CD4-positive, alpha-beta T cell treated with Interleukin-1 beta for 1 hour (primary cell): ENCODE measurements around the gene PDZRN3.

Source experiments
- DNase-seq, 2 donors: peaks; one replicate each; pipeline ENCODE4 v3.0.0-alpha.2; 2020 to 2022

Gene PDZRN3

DNA sequence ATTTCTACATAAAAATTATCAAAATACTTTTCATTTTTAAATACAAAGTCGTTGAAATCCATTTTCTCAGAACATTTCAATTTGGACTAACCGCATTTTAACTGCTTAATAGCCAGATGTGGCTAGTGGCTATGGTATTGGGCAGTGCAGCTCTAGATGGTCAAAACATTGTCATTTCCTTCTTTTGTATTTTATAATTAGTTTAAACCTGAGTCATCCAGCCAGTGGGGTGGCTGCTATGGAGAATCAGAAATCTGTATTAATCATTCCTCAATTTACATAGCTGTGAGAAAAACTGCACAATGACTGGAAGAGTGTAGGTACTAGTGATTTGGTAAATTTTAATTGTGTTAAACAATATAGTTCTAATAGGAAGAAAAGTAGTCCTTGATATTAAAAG lies 245.3 kb downstream of the PDZRN3 start:
- DNase-seq: no peak

DNA sequence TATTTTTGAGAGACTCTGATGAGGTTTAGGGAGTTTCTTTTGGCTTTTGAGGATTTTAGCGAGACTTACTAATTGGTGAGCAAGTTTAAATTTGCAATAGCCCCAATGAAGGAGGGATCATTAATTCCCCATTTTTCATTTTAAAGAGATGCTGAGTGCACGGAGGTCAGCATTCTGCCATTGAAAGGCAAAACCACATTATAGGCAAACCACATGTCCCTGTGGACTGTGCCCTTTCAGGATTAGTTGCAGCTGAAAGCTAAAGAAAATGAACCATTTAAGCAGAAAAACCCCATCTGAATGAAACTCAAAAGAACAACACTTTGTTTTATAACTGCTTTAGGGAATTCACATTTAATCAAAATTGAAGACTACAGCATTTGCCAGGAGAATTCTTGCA lies 246.5 kb downstream of the PDZRN3 start:
- DNase-seq: no peak

DNA sequence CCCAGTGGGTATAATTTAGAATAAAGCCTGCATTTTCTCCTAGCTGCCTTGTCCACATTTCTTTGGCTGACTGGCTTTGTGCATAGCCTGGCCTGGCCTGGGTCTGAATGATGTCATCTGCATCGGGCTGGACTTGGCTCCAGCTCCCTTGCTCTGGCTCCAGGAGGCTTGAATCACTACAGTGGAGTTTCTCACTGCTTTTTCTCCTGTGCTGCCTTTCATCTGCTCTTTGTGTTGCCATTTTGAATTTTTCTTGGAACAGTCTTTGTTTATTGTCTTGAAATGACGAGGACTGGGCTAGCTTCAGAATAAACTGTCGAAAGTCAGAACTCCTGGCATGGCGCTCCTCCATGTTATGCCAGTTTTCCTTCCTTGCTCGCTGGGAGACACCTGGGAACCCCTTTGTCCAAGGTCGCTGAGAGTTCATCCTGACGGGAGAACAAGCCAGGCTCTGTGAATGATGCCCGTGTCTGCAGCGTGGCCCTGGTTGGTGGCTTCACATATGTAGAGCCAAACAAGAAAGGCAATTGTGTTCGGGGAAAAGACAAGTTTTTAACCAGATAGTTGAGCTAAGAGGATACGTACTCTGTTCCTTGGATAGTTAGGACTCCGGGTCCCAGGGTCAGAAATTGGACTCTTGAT lies 258.9 kb downstream of the PDZRN3 start:
- no peak for DNase-seq

DNA sequence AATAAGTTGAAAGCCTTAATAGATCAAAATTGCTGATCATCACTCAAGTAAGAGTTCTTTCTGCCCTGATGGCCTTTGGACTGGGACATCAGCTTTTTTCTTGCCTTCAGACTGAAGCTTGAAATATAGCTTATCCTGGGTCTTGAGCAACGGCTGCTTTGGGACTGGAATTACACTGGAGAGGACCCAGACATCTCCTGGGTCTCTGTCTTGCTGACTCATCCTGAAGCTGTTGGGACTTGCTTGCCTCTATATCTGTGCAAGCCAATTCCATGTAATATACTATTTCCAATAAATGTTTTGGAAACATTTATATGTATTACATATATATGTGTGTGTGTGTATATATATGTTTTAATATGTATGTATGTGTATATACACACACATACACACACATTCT lies 260.2 kb downstream of the PDZRN3 start:
- DNase-seq: no peak

DNA sequence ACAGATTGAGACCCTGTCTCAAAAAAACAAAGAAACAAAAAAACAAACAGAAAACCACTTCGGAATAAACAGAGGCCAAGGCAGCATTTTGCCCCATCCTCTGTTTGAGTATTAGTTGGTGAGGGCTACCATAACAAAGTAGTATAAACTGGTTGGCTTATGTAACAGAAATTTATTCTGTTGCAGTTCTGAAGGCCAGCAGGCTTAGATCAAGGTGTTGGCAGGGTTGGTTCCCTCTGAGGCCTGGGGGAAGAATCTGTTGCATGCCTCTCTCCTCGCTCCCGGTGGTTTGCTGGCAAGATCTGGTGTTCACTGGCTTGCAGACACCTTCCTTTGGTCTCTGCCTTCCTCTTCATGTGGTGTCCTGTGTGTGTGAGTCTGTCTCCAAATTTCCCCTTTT lies 261.6 kb downstream of the PDZRN3 start:
- DNase-seq: no peak

DNA sequence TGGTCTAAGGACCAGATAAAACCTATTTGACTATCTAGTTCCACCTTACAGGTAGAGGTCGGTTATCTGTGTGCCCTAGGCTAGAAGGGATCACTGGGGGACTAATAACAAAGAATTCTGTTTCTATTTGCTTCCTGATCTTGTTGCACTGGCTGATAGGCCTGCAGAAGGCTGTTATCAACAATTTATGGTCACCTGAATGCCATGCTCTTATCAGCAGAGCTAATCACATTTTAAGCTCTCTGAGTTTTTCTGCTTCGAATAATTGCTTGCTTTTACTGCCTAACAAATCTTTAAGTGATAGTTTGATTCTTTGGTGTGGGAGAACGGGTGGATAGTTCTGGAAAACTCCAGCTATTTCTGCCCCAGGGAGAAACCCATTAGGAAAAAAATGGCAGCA lies 263.1 kb downstream of the PDZRN3 start:
- DNase-seq: no peak

DNA sequence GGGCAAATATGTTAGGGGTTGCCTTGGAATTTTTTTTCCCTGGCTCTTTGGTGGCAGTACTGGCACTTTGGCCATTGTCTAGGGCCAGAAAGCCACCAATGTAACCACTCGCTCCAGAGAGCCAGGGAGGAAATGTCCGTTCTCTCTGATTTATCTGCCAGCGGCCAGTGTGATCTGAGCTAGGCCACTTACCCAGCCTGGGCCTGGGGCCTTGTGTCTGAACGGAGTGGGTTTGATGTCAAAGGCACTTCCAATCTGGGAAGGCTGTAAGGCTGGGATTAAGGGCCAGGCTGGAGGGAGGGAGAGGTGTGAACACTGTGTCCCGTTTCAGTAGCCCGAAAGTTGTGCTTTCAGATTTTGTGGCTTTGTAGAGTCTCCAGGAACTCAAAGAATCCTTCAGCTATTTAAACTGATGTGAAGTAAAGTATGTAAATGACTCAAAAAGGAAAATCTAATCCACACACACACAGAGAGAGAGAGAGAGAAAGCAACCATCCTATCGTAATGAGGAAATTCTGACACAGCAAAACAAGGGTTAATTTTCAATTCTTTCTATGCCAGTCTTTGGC lies 271.0 kb downstream of the PDZRN3 start:
- DNase-seq: no peak

DNA sequence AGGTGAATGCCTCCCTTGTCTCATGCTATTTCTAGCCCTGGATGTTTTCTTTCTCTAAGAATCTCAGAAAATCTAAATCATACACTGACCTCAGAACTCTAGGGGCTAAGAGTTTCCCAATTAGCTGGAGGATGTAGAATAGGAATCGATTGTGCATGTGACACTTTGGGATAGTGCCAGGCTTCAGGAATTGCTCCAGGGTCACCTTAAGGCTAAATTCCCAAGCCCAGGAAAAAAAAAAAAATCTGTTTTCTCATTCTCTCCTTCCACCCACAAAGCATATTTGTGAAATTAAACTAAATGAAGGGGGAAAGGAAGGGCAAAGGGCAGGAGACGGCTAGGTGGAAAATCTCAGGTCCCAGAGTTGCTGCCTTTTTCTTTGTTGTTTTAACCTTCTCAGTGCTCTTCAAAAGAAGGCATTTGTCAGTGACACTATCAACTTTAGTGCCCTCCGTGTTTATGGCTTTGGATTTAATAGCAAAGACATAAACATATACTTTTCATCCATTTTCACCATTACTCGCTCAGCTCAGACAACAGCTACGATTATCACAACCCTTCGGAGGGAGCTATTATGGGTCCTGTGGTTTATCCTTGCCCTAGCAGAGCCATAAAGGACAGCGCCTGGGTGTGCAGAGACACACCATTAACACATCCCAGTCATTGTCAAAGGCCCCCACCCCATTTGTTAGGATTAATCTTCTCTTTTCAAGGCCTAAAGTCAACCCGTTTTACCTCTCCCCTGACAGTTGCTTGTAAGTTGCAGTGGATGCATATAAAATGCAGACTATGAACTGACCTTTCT lies 271.7 kb downstream of the PDZRN3 start:
- no peak for DNase-seq

DNA sequence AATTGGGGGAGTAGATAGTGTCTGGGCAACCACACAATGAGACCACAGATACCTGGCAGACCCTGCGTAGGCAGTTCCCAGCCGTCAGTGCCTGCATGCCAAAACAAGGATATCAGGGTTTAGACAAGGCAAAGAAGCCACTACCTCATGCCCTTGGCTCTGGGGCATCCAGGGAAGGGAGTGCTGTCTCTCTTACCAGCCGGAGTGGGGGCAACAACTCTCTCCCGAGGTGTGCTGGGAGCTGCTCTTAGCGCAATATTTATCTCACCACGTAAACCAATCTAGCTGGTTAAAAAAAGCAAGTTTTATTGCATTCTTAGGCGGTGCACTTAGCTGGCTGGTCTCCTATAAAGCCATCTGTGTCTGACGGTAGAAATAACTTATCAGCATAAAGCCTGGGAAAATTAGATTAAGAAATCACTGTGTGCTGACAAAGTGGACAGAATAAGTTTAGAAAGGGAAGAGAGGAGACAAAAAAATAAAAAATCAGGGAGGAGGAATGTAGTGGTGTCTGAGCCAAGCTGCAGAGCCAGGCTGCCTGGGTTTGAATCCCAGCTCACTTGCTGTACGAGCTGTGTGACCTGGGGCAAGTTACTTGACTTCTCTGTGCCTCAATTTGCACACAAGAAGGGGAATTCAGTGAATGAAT lies 273.2 kb downstream of the PDZRN3 start:
- DNase-seq: no peak

DNA sequence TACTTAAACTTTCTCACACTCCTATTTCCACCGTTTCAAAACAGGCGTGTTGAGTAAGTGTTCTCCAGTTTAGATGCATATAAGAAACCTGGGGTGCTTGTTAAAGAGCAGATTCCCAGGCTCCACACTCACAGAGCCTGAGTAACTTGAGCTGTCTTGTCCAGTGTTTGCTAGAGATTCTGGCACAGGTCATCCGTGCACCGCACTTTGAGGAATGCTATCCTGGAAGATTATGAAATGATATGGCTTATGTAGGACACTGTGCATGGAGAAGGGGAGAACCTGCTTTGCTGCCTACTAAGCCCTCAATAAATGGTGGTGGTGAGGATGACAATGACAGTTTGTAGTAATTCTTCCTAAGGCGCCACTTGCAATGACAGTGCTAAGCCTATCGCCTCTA lies 273.7 kb downstream of the PDZRN3 start:
- no peak for DNase-seq

DNA sequence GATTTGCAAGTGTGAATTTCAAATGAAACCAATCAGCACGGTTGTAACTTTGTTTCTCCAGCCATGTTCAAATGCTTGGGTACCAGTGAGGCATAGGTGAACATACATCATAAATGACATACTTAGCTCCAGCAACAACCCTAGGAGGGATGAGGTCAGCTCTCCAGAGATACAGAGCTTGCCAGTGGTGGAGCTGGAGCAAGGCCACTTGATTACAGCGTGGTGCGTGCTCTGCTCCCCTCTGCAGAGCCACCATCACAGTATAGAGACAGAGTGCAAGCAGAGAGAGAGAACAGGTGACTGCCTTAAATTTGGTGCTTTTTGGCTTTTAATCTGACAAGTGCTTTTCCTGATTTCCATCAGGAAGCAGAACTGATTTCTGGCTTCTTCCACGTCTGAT lies 275.1 kb downstream of the PDZRN3 start:
- DNase-seq: no peak

DNA sequence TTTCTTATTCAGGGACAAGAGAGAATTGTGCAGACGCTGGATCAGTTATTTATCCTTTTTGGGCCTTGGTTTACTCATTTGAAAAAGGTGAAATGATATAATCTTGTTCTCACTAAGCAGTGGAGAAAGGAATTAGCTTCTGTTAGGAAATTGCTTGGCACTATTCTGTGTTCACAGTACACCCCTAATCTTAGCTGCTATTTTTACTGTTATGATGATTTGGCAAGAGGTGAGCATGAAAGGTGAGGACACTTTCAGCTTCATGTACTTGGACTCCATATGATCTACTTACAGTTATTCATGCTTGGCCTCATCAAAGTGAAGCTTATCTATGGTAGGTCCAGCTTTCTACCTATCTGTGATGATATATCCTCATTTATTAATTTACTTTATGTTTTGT lies 282.7 kb downstream of the PDZRN3 start:
- DNase-seq: no peak

DNA sequence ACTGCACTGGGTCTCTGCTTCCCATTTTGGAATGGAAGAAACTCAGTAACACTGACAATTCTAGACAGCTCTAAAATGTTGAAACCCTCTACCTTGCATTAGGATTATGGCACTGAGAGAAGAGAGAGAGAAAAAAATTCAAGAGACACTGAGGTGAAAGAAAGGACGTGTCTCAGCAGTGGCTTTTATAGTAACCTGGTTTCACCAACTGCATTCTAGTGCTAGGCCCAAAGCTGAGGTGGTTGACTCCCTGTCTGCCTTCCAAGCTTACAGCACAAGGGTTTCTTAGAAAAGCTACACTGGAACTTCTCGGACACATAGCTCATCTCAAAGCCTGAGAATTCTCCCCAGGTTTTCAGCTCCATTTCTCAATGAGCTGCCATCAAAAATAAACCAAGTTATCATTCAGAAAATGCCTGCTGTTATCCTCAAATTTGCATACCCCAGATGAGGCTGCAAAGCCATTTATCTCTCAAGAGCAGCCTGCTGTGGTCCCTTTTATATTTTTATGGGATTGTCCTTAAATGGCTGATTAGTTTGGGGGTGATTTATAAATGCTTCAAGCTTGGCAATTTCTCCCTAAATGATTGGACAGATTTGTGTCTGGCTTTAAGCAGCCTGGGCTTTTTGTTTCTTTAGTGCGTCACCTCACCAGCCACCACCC lies 283.3 kb downstream of the PDZRN3 start:
- DNase-seq: no peak

DNA sequence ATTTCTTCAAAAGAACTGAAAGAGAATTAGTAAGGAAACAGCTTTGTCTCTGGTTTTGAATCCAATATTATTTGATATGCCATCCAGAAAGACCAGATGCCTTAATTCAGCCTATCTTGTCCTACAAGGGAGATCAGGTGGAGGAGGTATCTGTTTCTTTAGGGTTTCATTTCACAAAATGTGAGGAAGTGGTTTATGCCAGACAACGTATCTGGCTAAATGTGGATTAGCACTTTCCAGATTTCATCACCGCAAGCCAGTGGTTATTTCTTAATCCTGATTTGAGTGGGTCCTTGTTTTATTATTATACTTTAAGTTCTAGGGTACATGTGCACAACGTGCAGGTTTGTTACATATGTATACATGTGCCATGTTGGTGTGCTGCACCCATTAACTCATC lies 292.2 kb downstream of the PDZRN3 start:
- DNase-seq: no peak
